Measurements from ENCODE around the gene ITPK1.
A peak's percentile ranks its signal among the peaks of the same experiment; 100 is the strongest.

The ITPK1 gene

DNA sequence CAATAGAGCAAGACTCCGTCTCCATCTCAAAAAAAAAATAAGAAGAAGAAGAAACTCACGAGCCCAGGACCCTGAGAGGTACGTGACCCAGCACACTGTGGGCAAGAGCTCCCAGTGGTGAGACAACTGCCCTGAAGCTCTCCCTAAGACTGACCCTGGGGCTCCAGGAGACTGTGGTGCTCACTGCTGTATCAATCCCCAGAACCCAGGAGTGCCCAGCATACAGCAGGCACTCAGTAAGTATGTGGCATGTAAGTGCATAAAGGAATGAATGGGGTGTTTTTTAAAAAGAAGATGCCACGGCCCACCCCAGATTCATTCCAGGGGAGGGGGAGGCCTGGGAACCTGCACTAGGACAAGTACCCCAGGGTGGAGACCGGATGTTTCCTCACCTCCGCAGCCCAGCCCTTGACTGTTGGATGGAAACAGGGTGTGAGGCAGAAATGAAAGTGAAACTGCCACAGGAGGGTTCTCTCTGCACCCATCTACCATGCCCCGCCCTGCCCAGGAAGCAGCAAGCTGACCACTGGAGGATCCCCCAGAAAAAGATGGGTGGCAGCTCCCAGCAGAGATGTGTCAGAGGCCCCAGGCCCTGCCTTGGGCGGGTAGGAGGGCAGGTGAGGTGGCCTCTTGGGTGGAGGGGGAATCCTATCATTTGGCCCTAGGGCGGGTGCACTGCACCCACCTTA lies 12.2 kb downstream of the ITPK1 start:
- DNase-seq, result no peak

DNA sequence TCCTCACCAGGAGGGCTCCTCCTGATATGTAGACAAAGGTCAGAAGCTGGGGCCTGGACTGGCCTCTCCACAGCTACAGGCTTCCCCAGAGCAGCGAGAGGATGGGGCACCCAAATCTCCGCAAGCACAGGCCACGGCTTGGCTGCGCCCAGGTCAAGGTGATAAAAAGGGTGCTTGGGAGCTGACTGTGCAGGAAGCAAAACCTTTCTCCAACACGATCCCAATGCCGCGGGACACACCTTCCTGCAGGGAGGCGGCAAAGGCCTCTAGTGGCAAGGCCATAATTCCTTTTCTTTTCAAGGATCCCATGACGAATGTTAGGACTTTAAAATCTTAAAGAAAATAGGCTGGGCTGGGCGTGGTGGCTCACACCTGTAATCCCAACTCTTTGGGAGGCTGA lies 13.6 kb downstream of the ITPK1 start:
- DNase-seq, result no peak

DNA sequence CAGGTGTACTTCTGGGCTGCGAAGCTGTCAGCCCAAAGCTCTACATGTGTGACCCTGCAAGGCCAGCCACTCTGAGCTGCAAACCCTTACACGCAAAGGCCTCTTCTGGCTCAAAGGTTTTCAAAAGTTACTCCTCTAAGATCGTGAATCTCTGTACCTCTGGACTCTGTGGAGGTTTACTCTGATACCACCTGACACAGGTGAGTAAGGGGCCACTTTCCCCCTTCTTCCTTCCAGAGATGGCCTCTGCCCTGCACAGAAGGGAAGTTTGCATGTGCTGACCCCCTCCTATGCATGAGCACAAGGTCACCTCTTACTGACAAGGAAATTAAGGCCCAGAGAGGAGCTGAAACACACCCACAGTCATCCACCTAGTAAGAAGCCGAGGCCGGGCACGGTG lies 14.5 kb downstream of the ITPK1 start:
- DNase-seq, result no peak

DNA sequence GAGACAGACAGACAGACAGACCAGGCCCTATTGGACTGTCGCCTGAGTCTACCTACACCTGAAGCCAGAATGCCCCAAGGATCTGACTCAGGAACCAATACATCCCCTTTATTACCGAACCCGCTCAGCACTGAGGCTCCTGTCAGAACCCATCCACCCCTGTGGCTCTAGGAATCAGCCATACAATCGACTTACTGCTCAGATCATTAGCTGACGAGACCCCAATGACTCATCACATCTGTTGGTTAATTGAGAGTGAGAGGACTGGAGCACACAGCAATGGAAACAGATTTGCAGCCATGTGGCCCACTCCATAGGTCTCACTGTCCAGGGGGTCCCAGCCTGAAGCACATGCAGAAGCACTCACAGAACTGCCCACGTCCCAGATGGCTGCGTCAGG lies 15.2 kb downstream of the ITPK1 start:
- no peak for DNase-seq

DNA sequence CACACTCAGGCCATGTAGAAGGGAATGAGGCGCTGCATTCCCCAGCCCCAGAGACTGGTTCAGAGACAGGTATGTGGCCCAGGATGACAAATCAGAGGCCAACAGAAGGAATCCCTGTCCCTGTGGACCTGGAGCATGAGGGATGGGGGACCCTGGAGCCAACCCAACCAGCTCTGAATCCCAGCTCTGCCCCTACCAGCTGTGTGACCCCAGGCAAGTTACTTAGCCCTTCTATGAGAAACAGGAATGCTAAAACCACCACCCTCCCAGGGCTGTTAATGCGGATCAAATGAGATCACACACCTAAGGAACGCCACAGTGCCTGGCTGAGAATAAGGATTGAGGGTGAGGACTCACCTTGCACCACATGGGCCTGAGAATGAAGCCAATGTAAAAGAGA lies 15.6 kb downstream of the ITPK1 start:
- DNase-seq, result no peak

DNA sequence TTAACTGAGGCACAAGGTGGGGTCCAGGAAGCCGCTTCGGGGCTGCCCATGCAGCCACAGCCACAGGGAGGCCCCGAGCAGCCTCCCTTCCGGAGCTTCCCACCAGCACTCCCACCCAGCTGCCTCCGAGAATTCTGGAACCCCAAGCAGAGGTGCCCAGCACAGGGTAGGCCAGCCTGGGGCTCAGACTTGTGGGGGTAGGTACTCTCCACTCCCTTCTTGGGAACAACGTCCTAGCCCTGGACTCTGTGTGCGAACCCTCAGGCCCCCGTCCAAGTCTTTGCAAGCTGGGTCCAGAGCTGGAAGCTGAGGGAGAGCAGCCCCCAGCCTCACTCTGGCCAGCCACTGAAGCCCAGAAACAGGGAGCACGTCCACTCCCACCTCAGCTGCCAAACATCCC lies 16.1 kb downstream of the ITPK1 start:
- no peak for DNase-seq

DNA sequence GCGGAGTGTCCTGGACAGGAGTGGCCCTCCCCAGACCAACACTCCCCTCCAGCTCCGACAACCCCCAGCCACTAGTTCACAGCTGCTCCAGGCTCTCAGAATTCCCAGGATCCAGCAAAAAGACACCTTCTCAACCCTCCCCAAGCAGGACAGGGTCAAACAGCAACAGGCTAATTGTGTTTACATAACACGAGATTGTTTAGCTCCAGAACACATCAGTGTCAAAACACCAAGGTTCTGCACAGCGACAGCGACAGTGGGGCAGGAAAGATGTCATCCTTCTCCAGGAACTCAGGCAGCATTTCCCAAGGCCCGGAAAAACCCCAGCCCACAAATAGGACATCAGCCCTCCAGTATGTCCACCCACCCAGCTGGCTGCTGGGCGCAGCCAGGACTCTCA lies 16.5 kb downstream of the ITPK1 start:
- no peak for DNase-seq

DNA sequence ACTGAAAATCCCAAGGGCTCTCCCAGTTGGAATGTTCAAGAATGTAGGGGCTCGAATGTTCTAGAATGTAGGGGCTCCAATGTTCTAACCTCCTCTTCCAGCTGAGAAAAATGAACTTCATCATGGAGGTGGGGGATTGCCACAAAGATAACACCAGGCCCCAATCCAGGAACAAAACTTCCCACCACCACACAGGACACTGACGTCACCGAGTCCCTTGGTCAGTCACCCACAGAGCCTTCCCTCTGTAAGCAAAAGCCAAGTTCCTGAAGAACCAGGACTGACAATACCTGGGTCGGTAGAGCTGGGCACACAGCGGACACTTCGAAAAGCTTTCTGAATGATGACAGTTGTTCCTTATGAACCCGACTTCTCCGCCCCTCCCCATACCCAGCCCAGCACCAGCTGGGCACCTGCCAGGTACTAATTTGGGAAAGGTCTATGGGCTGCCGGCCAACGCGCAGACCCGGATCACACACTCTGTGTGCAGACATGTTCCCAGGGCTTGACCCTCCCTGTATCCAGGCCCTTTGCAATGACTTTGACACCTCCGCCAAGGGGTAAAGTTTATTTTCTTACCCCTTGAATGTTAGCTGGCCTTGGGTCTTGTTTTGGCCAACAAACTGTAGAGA lies 18.9 kb downstream of the ITPK1 start:
- no peak for DNase-seq

DNA sequence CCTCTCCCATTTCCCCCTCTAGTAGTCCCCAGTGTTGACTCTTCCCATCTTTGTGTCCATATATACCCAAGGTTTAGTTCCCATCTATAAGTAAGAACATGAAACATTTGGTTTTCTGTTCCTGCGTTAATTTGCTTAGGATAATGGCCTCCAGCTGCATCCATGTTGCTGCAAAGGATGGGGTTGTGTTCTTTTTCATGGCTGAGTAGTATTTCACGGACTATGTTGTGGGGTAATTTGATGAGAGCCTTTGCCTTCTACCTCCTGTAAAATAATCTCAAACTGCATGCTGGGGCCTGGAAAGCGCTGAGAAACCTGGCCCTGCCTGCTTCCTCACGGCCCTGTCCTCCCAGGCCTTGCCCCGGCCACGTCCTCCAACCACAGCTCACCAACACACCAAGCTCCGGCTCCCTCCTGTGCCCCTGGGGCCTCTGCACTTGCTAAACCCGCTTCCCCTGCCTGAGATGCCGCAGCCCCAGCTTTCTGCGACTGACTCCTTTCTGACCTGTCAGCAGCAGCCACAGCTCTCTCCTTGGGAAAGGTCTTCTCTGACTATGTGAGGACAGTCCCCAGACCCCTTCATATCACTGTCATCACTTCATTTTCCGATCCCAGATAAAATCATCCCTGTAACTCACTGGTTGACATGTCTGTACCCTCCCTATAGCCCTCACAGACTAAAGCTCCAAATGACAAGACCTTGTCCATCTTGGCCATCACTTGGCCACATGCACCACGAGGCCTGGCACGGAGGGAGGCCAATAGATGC lies 19.8 kb downstream of the ITPK1 start:
- no peak for DNase-seq

DNA sequence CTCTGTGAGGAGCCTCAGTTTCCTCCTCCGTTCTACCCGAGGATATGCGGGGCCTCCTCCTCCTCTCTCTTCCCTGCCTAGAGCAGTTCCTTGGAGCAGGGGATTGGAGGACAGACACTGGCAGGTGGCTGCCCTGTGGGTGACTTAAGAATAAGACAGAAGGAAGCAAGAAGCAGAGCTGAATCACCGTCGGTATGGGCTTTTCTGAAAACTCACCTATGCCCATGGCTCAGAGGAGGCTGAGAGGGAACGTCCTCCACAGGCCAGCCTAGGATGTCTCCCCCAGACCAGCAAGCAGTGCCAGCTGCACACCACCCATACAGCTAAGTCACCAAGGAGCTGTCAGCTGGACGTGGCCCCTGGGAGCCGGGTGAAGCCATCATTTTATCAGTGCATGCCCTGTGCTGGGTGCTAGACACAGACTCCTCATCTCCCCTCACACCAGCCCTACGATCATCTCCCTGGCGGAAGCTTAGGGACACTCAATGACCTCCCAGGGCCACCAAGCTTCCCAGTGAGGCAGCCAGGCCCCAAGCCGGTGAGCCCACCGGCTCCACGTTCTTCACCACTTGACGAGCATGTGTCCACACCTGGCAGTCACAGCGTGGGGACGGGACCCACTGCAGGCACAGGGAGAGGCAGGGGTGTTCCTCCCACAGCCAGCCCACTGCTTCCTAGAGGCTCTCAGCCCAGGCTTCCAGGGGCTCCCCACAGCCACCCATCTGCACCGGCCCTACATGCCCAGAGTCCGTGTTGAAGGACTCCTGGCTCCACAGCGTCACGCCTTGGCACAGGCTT lies 21.4 kb downstream of the ITPK1 start:
- DNase-seq, result no peak

DNA sequence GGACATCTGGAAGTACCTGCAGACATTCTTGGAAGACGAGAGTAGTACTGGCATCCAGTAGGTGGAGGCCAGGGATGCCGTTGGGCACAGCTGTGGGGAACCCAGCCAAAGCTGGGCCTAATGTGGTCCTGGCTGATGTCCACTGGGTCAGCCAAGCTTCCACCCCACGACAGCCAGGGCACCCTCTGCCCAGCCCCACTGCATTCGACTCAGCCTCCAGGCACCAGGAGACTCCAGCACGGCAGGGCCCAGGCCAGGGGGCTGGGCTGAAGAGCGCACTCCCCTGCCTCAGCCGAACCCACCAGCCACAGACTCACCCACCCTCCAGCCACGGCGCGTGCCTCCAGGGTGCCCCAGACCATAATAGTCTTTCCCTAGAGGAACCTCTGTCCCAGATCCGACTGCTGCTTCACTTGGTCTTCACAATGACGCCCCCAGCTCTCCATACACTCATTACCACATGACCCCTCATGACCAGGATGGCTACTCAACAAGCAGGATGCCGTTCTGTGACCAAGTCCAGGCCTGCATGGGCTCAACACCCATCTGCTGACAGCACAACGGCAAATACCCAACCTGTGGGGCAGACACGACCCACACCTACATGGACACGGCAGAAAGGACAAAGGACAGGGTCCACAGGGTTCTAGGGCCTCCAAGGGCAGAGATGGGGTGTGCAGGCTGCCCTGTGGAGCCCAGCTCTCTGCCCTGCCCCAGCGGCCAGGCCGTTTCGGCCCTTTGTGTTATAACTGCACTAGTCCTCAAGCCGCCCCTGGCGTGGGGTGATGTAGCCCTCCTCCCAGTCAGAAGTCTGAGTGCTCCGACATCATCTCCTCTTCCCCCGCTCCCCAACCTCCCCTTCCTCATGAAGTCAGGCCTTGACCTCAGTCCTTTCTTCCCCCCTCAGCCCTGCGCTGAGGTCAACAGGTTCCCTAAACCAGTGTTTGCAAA lies 22.8 kb downstream of the ITPK1 start:
- no peak for DNase-seq

DNA sequence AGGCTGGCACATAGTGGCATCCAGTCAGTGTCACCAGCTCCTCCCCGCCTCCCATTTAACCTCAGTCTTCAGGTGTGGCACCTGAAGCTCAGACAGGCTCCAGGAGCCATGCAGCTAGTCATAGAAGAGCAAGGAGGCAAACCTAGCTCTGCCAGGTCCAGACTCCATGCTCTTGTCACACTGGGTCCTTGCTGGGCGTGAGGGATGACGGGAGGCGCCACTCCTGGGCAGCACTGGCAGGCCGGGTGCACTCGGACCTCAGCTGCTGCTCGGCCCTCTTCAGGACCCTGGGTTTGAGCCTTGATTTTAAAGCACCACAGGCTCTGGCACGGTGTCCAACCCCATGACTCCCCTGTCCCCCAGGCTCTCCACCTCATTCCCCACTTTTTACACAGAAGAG lies 24.1 kb downstream of the ITPK1 start:
- no peak for DNase-seq

DNA sequence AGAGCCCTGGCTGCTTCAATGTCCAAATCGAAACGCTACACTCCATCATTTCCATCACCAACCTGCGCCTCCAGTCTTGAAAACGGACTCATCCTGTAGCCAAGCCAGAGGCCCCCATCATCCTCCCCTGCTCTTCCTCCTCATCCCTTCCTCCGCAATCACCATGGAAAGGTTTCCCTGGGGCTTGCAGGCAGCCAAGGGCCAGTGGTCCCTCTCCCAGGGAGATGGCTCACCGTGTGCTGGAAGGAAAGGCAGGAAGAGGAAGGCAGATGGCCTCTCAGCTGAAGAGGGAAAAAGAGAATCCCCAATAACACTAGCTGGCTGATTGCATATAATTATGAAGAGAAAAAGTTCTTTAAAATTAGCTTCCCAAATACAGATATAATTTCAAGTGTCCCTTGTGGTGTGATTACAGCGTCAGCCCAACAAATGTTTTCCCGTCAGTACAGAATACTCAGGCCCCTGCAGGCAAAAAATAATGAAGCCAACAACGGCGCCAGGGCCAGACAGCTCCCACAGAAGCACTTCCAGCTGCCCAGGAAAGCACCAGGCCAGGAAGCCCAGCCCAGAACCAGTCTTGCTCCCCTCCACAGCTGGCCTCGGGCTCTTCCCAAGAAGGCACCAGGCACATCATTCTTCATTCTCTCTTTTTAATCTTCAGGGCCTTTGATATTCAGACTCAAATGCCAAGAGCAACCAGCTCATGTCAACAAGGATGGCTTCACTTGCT lies 24.7 kb downstream of the ITPK1 start:
- peak in 1 of 2 donors; percentile 36 for DNase-seq

DNA sequence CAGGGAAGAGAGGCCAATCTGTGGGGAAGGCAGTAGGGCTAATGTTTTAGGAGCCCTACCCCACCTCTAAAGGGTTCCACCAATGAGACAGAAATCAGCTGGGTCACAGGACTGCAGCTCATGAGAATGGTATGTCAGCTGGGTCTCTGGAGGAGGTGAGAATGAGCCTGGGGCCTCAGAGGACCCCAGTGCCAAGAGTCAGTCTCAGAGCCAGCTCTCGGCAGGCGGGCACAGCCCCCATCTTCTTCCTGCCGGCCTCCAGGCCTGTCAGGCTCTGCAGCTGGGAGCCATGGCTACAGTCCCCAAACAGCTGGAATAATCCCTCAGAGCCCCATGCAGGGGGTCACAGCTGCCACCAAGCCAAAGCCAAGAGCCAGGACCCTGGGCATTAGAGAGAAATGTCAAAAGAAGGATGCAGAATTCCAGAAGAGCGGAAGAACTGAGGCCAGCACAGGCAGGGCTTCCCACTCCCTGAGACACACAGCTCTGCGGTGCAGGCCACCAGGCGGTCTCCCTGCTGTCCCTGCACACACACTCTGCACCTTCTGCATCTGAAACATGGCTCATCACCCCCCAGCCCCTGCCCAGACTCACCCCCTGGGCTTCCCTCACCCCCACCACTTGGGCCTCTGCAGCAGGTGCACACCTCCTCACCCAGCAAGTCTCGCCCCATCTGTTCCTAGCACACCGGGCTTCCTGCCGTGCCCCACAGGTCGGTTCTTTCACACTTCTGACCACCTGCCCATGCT lies 26.0 kb downstream of the ITPK1 start:
- no peak for DNase-seq

DNA sequence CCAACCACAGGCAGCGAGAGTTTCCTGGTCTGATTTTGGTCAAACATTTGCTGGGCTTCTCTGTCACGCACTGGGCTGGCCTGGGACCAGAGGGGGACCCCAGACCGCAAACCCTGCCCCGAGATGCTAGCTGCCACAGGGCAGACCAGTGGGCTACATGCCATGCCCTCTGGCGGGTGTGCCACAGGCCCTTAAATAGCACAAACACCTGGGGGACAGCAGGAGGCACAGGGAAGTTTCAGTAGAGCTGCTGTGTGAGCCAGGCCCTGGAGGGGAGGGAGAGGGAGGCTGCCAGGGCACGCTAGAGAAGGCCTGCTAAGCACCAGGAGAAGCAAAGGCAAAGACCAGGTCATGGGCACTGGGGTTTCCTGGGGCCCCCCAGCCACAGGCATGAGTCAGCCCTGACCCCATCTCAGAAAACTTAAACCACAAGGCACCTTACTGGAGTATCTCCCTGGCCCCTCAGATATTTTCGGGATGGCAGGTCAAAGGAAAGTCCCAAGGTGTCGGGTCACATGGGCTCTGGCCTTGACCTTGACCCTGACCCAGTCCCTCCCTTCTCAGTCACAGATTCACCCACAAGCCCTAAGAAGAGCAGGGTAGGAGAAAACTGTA lies 29.2 kb downstream of the ITPK1 start:
- no peak for DNase-seq

DNA sequence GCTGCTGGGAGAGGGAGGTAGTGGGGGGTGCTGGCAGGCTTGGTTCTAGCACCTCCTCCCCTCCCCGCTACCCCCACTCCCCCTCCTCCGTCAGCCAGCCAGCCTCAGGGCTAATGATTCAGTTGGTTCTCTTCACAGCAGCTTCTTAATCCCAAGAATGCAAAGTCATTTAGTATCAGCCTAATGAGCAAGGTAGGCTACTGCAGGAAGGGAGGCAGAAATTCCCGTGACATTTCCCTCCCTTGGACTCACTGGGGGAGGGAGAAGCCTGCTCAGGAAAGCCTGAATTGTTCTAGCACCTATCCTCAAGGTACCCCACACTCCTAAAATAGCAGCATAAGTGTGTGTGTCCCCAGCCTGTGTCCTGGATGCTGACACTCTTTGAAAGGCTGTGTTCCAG lies 29.8 kb downstream of the ITPK1 start:
- DNase-seq, result no peak

DNA sequence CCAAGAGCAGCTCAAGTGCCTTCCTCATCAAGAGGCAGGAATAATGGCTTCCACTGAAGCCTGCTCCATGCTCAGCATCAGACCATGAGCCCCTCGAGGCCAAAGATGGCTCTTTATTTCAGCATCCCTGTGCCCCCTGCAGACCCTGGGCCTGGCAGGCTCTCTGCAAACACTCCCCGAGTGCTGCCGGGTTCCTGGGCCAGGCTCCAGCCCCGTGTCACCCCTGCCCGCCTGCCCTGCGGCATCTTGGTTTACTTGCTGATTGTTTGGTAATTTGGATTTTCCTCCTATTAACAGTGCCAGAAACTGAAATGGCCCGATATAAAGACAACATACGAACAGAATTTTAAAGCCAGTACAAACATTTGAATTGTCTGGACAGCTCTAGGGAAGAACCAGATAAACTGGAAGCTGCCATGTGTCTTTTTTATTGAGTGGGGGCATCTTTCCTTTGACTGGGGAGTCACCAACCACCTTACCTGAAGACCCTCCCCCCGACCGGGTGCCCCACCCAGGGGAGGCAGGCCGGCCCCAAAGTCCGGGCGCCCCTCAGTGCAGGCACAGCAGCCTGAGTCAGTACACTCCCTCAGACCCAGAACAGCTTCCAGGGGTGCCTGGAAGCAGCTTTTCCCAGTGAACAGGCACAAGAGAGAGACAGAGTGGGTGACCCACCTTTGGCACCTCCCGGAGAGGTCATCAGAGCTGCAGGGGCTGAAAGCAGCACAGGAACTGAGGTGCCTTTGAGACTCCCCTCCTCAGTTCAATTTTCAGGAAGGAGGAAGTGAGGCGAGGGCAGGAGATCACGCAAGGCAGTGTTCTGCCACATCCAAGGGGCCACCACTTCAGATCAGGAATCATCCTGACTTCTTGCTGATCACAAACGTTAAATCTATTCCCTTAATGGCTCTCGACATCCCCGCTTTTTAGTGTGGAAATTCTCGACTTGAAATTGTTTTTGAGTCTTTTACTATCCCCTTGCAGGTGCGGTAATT lies 30.6 kb downstream of the ITPK1 start:
- no peak for DNase-seq

DNA sequence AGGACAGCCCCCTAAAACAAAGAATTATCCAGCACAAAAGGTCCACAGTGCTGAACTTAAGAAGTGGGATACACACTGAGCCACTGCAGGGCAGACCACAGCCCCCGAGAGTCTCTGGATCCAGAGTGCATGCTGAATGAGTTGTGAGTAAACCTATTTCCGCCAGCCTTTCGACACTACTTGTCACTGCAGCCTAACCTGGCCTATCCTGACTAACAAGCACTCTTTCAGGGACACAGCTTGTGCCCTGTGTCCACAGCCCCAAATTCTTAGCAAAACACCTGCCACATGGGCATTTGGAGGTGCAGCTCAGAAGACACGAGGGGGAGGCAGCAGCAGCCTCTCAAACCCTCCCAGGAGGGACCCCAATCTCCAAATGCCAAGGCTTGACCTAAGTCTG lies 31.3 kb downstream of the ITPK1 start:
- no peak for DNase-seq

DNA sequence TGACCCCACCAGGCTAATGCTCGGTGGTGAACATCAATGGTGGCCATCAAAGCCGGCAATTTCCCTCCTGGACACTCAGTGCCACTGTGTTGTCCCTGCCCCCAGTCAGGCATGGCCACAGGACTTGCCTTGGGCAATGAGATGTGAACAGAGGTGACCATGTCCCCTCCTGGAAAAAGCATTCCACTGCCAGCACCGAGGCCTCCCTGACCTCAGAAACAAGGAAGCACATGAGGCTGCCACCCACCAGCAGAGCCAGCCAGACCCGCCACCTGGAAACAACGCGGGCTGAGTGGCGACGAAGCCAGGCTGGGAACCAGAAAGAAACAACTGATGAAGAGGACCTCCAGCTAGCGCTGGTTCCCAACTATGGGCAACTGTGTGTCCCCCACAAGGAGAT lies 31.8 kb downstream of the ITPK1 start:
- DNase-seq, result no peak

All from hippocampal formation (tissue), 2 donors.